Heart right ventricle (tissue), 16 donors: Measurements from ENCODE around the gene EPHX1. TPM values are rescaled to one million over a fixed set of nuclear protein-coding genes. Genes with fewer than 3 reads are reported as not detected.
"Not testable (repeated sequence)": the region's sequence is repeated elsewhere in the genome, so short reads cannot be mapped to it uniquely, and the experiment has no call there.

Experiments
- ATAC-seq, 8 donors: fragments of 200-7000 bp; cut with Tn5 transposase; one replicate each; pipeline ENCODE4 v1.9.1; 2020; ENCODE audit warnings: mild to moderate bottlenecking in 8 of 8, moderate library complexity in 8 of 8, moderate number of reproducible peaks in 1 of 8
- DNase-seq, 2 donors: peaks; one replicate each; pipeline ENCODE4 v3.0.0-alpha.2; 2020
- H3K27ac ChIP-seq, 10 donors: fragments of 200-600 bp; sonication (generic) in 2 of 10; one replicate each; pipeline versions ENCODE4 v1.5.0 to v1.8.0; 2020 to 2022; ENCODE audit warnings: mild to moderate bottlenecking in 3 of 10
- H3K27me3 ChIP-seq, 7 donors: fragments of 200-600 bp; one replicate each; pipeline ENCODE4 v1.8.0; 2021 to 2022; ENCODE audit warnings: mild to moderate bottlenecking in 2 of 7
- H3K36me3 ChIP-seq, 9 donors: fragments of 200-600 bp; sonication (generic) in 1 of 9; one replicate each; pipeline versions ENCODE4 v1.5.0 to v1.8.0; 2020 to 2022; ENCODE audit warnings: mild to moderate bottlenecking in 2 of 9
- H3K4me1 ChIP-seq, 9 donors: fragments of 200-600 bp; sonication (generic) in 1 of 9; one replicate each; pipeline versions ENCODE4 v1.5.0 to v1.8.0; 2020 to 2022; ENCODE audit warnings: mild to moderate bottlenecking in 4 of 9
- H3K4me3 ChIP-seq, 10 donors: fragments of 200-600 bp; sonication (generic) in 2 of 10; one replicate each; pipeline versions ENCODE4 v1.5.0 to v1.8.0; 2020 to 2022; ENCODE audit warnings: mild to moderate bottlenecking in 7 of 10, moderate library complexity in 2 of 10
- H3K9me3 ChIP-seq, 11 donors: fragments of 200-600 bp in 10 of 11; sonication (generic) in 2 of 11; one replicate each; pipeline versions ENCODE4 v1.5.0 to v1.8.0; 2013 to 2022; ENCODE audit warnings: mild to moderate bottlenecking in 2 of 11, control low read depth in 1 of 11, moderate library complexity in 1 of 11
- CTCF ChIP-seq, 9 donors: fragments of 200-600 bp; sonication (generic) in 2 of 9; IDR thresholded peaks; one replicate each; pipeline versions ENCODE4 v1.5.0 to v1.8.0; 2021 to 2022; ENCODE audit warnings: antibody characterized with exemption in 9 of 9, mild to moderate bottlenecking in 5 of 9, moderate library complexity in 1 of 9
- WGBS, 2 donors: extraction: QIAGEN DNeasy Blood & Tissue Kit; methylation state at CpG; one replicate each; pipeline ENCODE4 v1.1.7; 2013; ENCODE audit warnings: inconsistent platforms in 1 of 2; 5-methylcytosine and 5-hydroxymethylcytosine counted together
- intact Hi-C, 10 donors: fragments of 100-400 bp; cut with DNase I; formaldehyde crosslinking; loops; one replicate each; pipeline versions ENCODE4 v1.11.1 to v1.14.2; 2022
- polyA plus RNA-seq, 2 donors: library from polyadenylated mRNA; stranded (reverse); fragments of 200-250 nt; gene quantifications; one replicate each; pipeline ENCODE4 v1.2.3, GENCODE V29; 2013
- total RNA-seq, 10 donors: library from RNA; stranded (reverse); fragmentation: NEBNext Ultra II Directional in 3 of 10; extraction: Animal tissue kit (Norgen Biotek cat#: 25700) in 3 of 10; gene quantifications; one replicate each; pipeline versions ENCODE4 v1.2.1 to v1.2.4, GENCODE V29; 2021 to 2023
- donor health status: Arrhythmogenic right ventricular cardiomyopathy.
- donor health status: ischemic (EF 13 %, LVEDD 7.1; RV severe dilation, severe dysfunction).
- donor health status: healthy with polysubstance abuse.
- donor health status: DM: no; HTN: yes; CAD: no.
- donor health status: DM: no; HTN: no; CAD: no.
- donor health status: ischemic (EF 25% LVEDD 6.9; RV normal size, moderate dysfunction).
- donor health status: ischemic (EF 25% LVEDD 5.7; RV mildly dilated, moderate dysfunction).
- donor health status: healthy.
- donor health status: DM: yes; HTN: yes; CAD: no.
- donor health status: Ischemic cardiomyopathy.
- donor health status: ischemic (EF 35%, LVEDD 5.7; RV mildly dilated, moderate dysfunction).
- donor health status: nonischemic (EF 11% LVEDD 7.7; RV severe dilation, severe dysfunction).
- donor health status: DM: yes; HTN: yes; CAD: no.
- donor health status: PGD.
- donor health status: ischemic (EF 29% LVEDD 5.4; RV normal size, mild dysfunction).
- donor health status: nonischemic (EF 23%, LVEDD 6.1; RV moderate dilation, normal function).

Gene EPHX1
- total and polyA plus RNA-seq, 12 donors: 31.5 to 80.8 (median 43.2) TPM

GRCh38 chr1:225828706-225829345 lies 18.9 kb downstream of the EPHX1 start:
- intact Hi-C loops: no loop called here
- WGBS, 2 donors: 93% methylated on average over 14 of the region's 14 CpGs
- DNase-seq: no peak

GRCh38 chr1:225830841-225831240 lies 20.9 kb downstream of the EPHX1 start:
- ATAC-seq: no peak
- no peak for DNase-seq
- 96 to 97% methylated on average over 6 of the region's 6 CpGs for WGBS, 2 donors
- H3K27ac ChIP-seq: no peak overlapping the region
- peaks cover 0 to 51% (median 23%) of the 10 kb centered on the region in 9 donors for H3K36me3 ChIP-seq
- TF ChIP-seq CTCF (IDR thresholded peaks at IDR 0.05): no peak
- no peaks in the 10 kb centered on the region for H3K27me3 ChIP-seq
- no peaks in the 10 kb centered on the region for H3K9me3 ChIP-seq
- intact Hi-C loops: no loop called here
- no peak overlapping the region for H3K4me3 ChIP-seq
- peaks cover 2 to 46% (median 31%) of the 10 kb centered on the region in 9 donors for H3K4me1 ChIP-seq

More at GRCh38 chr1:225828706-225829345, 18.9 kb downstream of the EPHX1 start:
- Histone ChIP-seq H3K27ac (no peak overlapping the region), H3K27me3 (no peaks in the 10 kb centered on the region), H3K36me3 (peaks cover 0 to 51% (median 23%) of the 10 kb centered on the region in 9 donors), H3K4me1 (peaks cover 8 to 43% (median 34%) of the 10 kb centered on the region in 9 donors), H3K4me3 (no peak overlapping the region), H3K9me3 (no peaks in the 10 kb centered on the region)
- no peak for ATAC-seq
- no peak for TF ChIP-seq CTCF (IDR thresholded peaks at IDR 0.05)

- Histone ChIP-seq H3K4me3 (no peak overlapping the region), H3K9me3 (no peaks in the 10 kb centered on the region), H3K27ac (peak overlapping the region; percentile 10 to 79 (median 52)), H3K4me1 (peaks cover 0 to 35% (median 26%) of the 10 kb centered on the region in 9 donors), H3K27me3 (no peaks in the 10 kb centered on the region), H3K36me3 (peaks cover 0 to 72% (median 27%) of the 10 kb centered on the region in 9 donors)
- DNase-seq (peak; percentile 56 to 68), ATAC-seq (peak; percentile 80 to 91 (median 88))
- 52 to 63% methylated on average over 7 of the region's 7 CpGs for WGBS, 2 donors
- TF ChIP-seq CTCF (IDR thresholded peaks at IDR 0.05): no peak
- intact Hi-C loops: loop anchor here in 1 of 10 donors (2.0 kb wide), 1 partner anchor 18 kb away; no protein-coding TSS in a partner anchor
Observed at GRCh38 chr1:225834417-225835329, 24.7 kb downstream of the EPHX1 start.

- ATAC-seq (peak in 1 of 8 donors; percentile 36), DNase-seq (peak; percentile 63 to 76)
- 7 to 12% methylated on average over 3 of the region's 3 CpGs for WGBS, 2 donors
- H3K36me3 ChIP-seq: peaks cover 0 to 72% (median 33%) of the 10 kb centered on the region in 9 donors
- intact Hi-C loops: loop anchor here in 2 of 10 donors (2.0 kb wide), 2 partner anchors 19 to 51 kb away; no protein-coding TSS in a partner anchor
- H3K27me3 ChIP-seq: no peaks in the 10 kb centered on the region
- peak overlapping the region in 7 of 10 donors; percentile 10 to 50 (median 24) for H3K27ac ChIP-seq
- no peak for TF ChIP-seq CTCF (IDR thresholded peaks at IDR 0.05)
- peaks cover 0 to 35% (median 26%) of the 10 kb centered on the region in 9 donors for H3K4me1 ChIP-seq
- H3K4me3 ChIP-seq: no peak overlapping the region
- H3K9me3 ChIP-seq: no peaks in the 10 kb centered on the region
Observed at GRCh38 chr1:225835856-225836255, 25.9 kb downstream of the EPHX1 start.

- H3K4me3 ChIP-seq, H3K9me3 ChIP-seq, H3K27me3 ChIP-seq, ATAC-seq, DNase-seq: not testable (repeated sequence)
- Histone ChIP-seq H3K27ac (peak overlapping the region in 7 of 10 donors; percentile 10 to 50 (median 24)), H3K4me1 (peaks cover 0 to 35% (median 26%) of the 10 kb centered on the region in 9 donors), H3K36me3 (peaks cover 0 to 72% (median 33%) of the 10 kb centered on the region in 9 donors)
- 80 to 87% methylated on average over 4 of the region's 4 CpGs for WGBS, 2 donors
- intact Hi-C loops: loop anchor here in 1 of 10 donors (2.0 kb wide), 1 partner anchor 51 kb away; no protein-coding TSS in a partner anchor
Observed at GRCh38 chr1:225836296-225836695, 26.4 kb downstream of the EPHX1 start.
